Activated T-cell treated with anti-CD3 and anti-CD28 coated beads for 24 hours (primary cell): ENCODE data around the gene CD14.
"Not testable (repeated sequence)": the region's sequence is repeated elsewhere in the genome, so short reads cannot be mapped to it uniquely, and the experiment has no call there.

Experiments
- DNase-seq: peaks from one replicate; pipeline ENCODE4 v3.0.0-alpha.2; 2020; ENCODE audit warnings: low read depth

CD14 gene

DNA sequence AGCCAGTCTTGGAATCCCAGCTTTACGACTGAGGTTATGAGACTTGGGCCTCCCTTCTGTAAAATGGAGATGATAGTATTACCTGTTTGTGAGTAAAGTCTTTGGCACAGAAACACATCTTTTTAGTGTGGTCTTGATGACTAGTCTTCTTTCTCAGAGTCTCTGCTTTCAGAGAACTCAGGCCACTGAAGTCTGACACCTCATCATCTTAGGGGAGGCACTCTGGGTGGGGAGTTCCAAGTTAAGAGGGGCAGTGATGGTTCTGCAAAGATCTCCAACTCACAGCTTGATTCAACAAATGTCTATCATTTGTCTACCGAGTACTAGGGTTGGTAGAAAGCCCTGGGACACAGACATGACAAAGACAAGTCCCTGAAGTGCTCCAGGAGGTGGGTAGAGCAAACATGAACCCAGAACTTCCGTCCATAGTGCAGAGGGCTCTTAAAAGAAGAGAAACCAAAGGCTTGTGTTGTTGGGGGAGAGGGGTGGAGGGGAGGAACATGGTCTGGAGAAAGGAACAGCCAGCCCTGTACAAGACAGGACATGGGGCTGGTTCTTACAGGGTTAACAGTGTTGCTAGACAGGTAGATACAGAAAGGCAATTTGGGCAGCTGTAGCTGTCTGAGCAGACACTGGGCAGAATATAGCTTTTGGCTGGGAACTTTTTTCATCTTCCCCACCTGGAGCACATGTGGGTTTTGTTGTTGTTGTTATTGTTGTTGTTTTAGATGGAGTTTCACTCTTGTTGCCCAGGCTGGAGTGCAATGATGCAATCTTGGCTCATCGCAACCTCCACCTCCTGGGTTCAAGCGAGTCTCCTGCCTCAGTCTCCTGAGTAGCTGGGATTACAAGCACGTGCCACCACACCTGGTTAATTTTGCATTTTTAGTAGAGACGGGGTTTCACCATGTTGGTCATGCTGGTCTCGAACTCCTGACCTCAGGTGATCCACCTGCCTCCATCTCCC, 2.6 kb upstream of the CD14 start:
- no peak for DNase-seq

DNA sequence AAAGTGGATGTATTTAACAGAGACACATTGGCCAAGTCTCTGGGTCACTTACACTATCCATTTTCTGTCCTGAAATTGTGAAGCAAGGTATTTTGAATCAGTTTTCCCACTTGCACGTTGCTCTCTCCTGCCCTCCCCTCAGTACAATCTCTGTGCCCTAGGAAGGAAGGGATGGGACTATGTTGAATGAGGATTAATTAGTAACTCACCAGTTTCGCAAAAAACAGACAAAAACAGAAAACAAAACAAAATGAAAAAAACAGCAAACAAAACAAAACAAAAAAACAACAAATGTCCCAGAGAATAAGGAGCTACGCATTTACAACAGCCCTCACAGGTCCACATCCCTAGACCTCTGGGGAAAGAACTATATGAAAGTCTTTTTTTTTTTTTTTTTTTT, 1.1 kb upstream of the CD14 start:
- DNase-seq: no peak

DNA sequence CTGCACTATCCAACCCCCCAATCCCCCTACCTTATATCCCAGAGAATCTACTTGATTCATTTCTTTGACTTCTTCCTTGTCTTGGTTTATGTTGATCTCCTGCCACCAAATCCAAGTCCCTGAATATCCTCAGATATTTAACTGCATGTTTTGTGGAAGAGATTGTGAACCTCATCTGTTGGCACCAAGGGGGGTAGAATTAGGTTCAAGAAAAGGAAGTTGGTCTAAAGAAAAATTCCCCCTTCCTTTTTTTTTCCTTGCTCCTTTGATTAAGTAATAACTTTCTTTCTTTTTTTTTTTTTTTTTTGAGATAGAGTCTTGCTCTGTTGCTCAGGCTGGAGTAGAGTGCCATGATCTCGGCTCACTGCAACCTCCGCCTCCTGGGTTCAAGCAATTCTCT, 526 bp upstream of the CD14 start:
- no peak for DNase-seq

DNA sequence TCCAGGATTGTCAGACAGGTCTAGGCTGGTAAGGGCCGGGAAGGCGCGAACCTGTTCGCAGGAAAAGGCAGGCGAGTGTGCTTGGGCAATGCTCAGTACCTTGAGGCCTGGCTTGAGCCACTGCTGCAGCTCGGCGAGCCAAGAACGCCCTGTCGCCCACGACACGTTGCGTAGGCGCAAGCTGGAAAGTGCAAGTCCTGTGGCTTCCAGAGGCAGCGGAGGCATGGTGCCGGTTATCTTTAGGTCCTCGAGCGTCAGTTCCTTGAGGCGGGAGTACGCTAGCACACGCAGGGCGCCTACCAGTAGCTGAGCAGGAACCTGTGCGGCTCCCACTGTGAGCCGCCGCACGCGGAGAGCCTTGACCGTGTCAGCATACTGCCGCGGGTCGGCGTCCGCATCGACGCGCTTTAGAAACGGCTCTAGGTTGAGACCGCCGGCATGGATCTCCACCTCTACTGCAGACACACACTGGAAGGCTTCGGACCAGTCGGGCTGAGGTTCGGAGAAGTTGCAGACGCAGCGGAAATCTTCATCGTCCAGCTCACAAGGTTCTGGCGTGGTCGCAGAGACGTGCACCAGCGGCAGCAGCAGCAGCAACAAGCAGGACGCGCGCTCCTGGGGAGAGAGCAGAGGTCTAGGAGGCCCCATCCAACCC, 482 bp downstream of the CD14 start:
- peak; percentile 30 for DNase-seq

DNA sequence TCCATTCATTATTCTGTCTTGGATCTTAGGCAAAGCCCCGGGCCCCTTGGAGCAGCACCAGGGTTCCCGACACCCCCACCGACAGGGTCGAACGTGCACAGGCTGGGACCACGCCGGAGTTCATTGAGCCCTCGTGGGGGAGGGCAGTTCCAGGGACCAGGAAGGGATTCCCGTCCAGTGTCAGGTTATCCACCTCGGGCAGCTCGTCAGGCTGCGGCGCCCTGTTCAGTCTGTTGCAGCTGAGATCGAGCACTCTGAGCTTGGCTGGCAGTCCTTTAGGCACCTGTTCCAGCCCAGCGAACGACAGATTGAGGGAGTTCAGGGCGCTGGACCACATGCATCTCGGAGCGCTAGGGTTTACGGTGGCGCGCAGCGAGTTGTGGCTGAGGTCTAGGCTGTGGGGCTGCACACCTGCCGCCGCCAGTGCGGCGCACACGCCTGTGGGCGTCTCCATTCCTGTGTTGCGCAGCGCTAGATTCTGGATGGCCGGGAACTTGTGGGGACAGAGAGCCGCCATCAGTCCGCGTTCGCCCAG, 1.1 kb downstream of the CD14 start:
- DNase-seq: no peak

DNA sequence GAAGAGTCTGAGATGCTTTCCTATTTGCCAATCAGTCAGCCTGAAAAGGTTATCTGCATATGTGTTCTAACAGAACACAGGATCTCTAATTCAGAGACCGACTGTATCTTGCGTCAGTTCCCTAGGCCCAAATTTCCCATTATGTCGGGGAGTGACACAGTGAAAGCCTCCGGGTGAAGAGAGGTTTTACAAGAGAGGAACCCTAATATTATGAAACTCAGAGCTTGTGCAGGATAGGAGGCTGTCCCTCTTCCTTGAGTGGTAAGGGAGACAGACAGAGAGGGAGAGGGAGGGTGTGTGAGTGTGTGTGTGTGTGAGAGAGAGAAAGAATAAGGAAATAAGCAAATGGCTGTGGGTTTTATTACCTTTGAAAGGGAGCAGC, 1.9 kb downstream of the CD14 start:
- DNase-seq: no peak

DNA sequence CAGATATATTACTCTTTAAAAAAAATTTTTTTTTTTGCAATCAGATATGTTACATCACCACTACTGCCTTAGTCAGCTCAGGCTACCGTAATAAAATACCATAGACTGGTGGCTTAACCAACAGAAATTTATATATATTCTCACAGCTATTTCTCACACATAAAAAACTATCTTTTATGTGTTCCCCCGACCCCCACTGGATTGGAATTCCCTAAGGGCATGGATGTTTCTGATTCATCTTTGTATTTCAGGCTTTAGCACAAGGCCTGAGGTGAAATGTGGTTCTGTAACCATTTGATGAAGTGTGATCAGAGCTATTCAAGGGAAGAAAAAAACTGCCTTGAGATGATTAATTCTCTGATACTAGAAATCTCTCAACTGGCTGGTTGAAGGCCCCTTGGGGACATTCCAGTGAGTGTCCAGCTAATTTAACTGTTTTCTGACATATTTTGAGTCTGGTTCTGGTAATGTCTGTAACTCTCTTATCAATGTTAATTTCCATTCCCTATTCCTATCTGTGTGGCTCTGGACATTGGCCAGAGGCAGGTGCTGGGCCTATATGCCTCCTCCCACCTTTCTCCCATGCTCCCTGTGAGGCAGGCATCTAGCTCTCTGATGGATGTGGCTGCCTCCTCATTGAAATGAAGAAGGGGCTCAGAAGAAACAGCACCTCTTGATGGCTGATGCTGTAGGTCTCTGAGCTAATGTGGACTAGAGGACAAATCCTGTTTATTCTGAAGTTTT, 2.5 kb downstream of the CD14 start:
- no peak for DNase-seq

DNA sequence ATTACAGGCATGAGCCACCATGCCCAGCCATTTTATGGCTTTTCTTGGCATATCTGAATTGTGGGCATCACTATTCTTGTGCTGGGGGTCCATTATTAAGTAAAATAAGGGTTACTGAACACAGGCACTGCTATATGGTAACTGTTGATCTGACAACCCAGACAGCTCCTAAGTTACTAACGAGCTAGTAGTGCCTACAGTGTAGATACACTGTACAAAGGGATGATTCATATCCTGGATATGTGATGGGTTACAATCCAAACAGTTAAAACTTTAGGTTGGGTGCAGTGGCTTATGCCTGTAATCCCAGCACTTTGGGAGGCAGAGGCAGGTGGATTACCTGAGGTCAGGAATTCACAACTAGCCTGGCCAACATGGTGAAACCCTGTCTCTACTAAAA, 4.3 kb downstream of the CD14 start:
- no peak for DNase-seq

DNA sequence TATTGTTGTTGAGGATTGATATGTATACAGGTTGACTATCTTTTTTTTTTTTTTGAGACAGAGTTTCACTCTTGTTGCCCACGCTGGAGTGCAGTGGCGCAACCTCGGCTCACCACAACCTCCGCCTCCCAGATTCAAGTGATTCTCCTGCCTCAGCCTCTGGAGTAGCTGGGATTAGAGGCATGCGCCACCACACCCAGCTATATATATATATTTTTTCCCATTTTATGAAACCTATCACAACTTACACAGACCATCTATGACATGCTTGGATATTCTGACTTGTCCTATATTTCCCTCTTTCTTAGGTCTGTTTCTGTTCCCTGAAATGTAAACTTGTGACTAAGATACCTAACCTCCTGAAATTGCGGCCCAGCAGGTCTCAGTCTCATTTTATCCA, 5.0 kb downstream of the CD14 start:
- DNase-seq: no peak

DNA sequence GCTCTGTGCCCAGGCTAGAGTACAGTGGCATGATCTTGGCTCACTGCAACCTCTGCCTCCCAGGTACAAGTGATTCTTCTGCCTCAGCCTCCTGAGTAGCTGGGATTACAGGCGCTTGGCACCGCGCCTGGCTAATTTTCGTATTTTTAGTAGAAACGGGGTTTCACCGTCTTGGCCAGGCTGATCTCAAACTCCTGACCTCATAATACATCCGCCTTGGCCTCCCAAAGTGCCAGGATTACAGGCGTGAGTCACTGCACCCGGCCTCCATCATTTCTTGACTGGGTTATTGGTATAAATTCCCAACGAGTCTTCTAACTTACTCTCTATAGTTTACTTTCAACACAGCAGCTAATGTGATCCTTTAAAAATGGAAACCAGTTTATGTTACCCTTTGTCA, 8.1 kb downstream of the CD14 start:
- not testable (repeated sequence) for DNase-seq

DNA sequence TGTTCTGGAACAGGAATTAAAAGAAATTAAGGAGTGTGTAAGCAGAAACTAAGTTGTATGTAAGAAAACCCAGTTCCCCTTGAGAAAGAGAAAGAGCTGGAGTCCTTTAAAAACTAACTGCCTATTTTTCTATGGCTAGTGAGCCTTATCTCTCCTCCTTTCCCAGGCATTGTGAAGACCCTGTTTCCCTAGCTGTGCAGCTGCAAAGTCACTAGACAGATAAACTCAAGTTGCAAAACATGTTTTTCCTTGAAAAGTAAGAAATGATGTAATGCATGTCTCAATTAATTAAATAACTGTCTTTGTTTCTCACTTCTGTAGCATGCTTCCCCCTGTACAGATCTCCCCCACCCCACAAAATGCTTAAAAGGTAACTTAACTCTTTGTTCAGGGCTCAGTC, 9.9 kb downstream of the CD14 start:
- DNase-seq: not testable (repeated sequence)

DNA sequence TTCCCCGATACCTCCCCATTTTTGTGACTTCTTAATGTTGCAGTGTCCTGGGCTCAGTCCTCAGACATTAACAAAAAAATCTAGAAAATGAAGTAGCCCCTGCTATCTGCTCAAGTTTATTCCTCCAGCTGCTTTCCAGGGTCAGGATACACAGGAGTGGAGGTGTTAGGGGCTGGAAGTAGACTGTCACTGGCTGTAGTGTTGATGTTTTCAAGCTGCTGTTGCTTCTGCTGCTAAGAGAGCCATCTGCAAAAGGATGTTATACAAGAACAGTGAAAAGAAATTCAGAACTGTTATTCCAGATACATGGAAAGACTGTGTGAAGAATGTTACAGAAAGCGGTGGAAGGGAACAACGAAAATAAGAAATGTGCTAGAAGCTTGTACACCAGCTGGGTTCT, 10.7 kb downstream of the CD14 start:
- DNase-seq: no peak

DNA sequence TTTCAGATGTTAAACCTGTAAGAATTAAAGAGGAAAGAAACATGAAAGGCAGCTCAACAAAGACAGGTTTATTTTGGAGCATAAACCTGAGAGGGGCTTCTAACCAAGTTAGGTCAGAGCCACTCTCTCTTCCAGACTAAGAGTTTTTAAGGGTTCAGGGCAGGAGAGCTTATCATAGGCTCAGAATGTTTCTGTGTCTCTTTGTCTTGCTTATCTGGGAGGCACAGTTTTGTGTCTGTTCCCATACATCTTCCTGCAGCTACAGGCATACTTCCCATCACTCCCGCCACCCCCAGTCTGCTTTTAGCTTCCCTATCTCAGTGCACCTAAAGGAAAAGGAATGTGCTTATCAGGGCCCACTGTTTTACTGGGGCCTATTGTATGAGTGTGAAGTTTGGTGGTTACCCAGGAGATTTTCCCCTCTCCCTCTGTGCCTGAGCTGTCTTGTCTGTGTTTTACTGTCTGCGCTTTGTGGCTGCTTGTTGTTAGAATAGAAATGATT, 21.9 kb downstream of the CD14 start:
- no peak for DNase-seq

DNA sequence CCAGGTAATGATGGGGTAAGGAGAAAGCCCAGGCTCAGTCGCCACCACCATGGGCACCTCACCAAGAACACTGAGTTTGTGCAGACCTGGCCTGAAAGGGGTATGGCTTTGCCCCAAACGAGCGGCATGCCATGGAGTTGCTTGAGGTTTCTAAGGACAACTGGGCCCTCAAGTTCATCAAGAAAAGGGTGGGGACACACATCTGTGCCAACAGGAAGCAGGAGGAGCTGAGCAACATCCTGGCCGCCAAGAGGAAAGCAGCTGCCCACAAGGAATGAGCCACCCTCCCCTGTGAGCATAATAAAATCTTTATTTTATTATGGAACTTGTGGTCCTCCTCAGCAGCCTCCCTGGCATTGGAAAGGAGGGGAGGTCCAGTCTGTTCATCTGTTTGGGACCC, 23.8 kb downstream of the CD14 start:
- no peak for DNase-seq

DNA sequence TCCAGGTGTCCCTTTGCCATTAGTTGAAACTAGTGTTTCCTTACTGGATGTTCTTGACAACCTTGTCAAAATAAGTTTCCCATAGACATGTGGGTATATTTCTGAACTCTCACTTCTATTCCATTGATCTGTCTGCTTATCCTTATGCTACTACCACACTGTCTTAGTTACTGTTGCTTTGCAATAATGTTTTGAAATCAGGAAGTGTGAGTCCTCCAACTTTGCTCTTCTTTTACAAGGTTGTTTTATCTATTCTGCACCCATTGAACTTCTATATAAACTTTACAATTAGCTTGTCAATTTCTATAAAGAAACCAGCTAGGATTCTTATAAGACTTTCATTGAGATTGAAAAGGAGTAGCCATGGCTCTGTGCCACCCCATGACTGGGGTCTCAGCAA, 24.3 kb downstream of the CD14 start:
- no peak for DNase-seq

DNA sequence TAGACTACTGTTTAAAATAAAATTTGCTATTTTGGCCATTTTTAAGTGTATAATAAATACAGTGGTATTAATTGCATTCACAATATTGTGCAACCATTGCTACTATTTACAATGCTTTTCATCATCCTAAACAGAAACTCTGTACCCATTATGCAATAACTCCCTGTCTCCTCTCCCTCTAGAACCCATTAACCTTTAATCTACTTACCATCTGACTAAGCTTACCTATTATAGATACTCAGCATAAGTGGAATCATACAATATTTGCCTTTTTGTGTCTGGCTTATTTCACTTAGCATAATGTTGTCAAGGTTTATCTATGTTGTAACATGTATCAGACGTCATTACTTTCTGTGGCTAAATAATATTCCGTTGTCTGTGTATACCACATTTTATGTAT, 25.9 kb downstream of the CD14 start:
- no peak for DNase-seq

DNA sequence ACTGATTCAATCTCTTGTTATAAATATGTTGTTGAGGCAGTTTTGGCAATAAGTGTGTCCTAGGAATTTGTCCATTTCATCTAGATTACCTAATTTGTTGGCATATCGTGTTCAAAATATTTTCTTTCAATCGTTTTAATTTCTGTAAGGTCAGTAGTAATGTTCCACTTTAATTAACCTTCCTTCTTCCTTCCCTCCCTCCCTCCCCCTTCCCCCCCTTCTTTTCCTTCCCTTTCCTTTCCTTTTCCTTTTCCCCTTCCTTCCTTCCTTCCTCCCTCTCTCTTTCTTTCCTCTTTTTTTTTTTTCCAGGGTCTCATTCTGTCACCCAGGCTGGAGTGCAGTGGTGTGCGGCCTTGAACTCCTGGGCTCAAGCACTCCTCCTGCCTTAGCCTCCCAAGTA, 27.1 kb downstream of the CD14 start:
- no peak for DNase-seq

DNA sequence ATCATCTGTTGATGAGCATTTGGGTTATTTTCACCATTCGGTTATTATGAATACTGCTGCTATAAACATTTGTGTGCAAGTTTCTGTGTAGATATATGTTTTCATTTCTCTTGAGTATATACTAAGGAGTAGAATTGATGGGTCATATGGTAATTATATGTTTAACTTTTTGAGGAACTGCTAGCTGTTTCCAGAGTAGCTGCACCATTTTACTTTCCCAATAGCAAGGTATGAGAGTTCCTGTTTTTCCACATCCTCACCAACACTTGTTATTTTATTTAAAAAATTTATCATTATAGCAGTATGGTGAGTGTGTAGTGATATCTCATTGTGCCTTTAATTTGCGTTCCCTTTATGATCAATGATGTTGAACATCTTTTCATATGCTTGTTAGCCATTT, 29.2 kb downstream of the CD14 start:
- no peak for DNase-seq

DNA sequence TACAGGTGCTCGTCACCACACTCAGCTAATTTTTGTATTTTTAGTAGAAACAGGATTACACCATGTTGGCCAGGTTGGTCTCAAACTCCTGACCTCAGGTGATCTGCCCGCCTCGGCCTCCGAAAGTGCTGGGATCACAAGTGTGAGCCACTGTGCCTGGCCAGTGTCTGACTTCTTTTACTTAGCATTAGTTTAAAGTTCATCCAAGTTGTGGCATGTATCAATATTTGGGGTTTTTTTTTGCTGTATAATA, 29.6 kb downstream of the CD14 start:
- DNase-seq: not testable (repeated sequence)

DNA sequence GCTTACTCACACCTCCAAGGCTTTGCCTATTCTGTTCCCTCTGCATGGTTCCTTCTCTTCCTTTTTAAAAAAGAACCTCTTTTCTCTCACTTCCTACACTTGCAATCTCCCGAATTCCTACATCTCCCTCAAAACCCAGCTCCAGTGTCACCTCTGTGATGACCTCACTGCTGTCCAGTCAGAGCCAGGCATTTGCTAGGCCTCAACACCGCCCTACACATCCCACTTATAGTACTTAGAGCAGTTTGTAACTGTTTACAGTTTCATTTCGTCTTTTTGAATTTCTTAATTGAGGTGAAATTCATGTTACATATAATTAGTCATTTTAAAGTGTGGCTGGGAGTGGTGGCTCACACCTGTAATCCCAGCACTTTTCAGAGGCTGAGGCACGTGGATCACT, 30.8 kb downstream of the CD14 start:
- no peak for DNase-seq

DNA sequence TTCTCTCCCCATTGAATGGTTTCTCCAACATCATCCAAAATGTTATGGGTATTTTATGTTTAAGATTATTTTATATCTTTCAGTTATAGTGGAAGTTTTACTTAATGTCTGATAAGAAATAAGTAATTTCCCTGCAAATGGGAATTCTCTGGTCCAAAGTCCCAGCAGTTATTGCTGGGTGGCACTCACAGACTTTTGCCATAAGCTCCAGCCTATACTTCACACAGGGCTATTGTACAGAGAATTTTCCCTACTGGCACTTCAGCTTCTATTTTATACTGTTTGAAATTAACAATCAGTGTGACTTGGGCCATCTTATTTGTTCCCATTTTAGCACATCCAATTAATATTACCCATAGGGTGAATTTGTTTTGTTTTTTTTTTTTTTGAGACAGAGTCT, 32.9 kb downstream of the CD14 start:
- DNase-seq: no peak

DNA sequence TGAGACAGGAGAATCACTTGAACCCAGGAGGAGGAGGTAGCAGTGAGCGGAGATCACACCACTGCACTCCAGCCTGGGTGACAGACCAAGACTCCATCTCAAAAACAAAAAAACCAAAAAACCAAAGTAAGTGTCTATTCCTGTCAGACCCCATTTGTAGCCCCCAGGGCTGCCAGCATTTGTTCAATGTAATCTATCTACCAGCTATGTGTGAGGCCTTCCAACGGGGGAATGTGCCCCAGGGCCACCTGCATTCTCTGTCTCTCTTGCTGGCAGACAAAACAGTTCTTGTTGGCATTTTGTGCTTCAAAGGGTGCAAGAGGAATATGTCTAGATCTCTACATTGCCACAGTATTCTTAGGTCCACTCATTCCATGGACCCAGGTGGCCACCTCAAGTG, 34.1 kb downstream of the CD14 start:
- DNase-seq: no peak

DNA sequence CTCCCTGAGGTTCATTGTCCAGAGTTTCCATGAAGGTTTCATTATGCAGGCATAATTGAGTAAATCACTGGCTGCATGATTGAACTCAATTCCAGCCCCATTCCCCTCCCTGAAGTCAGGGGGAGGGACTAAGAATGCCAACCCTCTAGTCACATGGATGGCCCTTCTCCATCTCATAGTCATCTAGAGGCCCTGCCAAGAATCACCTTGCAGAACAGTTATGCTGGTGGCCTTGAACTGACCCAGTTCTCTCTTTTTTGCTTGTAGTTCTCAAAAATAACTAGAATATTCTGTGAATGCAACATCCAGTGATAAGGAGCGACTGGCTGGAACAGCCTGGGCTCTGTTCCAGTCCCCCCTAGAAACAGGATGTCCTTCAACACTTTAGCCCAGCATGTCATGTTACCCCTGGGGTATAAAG, 36.6 kb downstream of the CD14 start:
- DNase-seq: no peak
